GM12872 (cell line): ENCODE measurements around the gene SLFNL1.

ENCODE experiments used
- TF ChIP-seq, protein P1 (sequence below): IDR thresholded peaks from 3 replicates; pipeline ENCODE4 v1.5.1; 2011; ENCODE audit warnings: low read depth, mild to moderate bottlenecking, low read length, moderate library complexity; ENCODE audit not compliant: insufficient read depth

SLFNL1 gene

DNA sequence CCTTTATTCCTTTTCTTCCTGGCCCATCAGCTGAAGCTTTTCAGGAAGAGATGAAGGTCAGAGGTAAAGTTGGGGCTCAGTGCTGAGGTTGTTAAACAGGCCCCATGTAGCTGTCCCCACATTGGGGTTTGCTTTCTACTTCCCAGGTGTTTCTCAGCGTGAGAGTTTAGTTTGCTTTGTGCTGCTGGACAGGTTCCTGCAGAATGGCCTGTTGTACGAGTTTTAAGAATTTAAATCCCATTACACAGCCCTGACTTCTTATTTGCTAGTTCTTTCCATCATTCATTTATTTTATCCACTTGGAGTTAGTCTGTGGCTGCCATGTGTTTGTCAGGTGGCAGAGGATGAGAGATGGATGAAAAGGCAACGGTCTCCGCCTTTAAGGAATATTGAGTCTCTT is 22.9 kb downstream of the SLFNL1 start:
- TF ChIP-seq, protein P1, sequence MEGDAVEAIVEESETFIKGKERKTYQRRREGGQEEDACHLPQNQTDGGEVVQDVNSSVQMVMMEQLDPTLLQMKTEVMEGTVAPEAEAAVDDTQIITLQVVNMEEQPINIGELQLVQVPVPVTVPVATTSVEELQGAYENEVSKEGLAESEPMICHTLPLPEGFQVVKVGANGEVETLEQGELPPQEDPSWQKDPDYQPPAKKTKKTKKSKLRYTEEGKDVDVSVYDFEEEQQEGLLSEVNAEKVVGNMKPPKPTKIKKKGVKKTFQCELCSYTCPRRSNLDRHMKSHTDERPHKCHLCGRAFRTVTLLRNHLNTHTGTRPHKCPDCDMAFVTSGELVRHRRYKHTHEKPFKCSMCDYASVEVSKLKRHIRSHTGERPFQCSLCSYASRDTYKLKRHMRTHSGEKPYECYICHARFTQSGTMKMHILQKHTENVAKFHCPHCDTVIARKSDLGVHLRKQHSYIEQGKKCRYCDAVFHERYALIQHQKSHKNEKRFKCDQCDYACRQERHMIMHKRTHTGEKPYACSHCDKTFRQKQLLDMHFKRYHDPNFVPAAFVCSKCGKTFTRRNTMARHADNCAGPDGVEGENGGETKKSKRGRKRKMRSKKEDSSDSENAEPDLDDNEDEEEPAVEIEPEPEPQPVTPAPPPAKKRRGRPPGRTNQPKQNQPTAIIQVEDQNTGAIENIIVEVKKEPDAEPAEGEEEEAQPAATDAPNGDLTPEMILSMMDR = no peak

DNA sequence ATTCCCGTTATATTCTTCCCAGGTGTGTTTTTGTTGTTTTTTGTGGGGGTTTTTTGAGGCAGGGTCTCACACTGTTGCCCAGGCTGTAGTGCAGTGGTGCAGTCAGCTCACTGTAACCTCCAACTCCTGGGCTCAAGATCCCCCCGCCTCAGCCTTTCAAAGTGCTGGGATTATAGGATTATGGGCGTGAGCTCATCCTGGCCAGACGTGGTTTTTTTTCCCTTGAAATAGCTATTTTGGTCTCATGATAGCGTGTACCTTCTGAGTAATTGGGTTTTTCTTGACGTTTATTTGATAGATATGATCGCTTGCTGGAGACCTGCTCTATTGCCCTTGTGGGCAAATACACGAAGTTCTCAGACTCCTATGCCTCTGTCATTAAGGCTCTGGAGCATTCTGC is 24.4 kb downstream of the SLFNL1 start:
- TF ChIP-seq, protein P1 = no peak

DNA sequence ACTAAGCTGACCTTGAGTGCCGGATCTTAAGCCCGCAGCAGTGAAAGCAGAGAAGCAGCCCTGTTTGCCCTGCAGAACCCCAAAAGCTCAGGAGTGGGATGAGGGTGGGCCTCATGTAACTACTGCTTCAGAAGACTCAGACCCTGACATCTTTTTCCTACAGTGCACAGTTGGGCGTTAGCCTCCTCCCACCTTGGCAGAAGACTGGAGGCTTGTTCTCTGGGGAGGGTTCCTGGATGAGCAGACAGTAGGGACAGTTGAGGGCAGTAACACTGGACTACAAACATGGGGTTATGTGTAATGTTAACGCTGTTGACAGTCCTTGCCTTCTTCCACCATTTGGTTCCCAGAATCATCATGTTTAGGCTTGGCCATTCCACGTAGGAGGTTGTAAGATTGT is 32.5 kb downstream of the SLFNL1 start:
- TF ChIP-seq, protein P1 = no peak

DNA sequence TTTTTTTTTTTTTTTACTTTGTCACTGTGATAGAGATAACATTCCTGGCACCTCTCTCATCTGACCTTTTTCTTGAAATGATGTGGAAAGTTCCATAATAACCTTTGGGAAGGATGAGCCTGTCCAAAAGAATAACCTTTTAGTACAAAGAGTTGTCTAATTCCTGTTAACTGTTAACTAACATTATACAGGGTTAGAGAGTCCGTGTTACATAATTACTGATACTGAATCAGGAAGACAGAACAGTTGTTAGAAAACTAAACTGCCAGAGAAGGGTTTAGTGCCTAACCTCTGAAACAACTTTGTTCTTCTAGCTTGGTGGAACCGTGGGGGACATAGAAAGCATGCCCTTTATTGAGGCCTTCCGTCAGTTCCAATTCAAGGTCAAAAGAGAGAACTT is 33.2 kb downstream of the SLFNL1 start:
- TF ChIP-seq, protein P1 = no peak

DNA sequence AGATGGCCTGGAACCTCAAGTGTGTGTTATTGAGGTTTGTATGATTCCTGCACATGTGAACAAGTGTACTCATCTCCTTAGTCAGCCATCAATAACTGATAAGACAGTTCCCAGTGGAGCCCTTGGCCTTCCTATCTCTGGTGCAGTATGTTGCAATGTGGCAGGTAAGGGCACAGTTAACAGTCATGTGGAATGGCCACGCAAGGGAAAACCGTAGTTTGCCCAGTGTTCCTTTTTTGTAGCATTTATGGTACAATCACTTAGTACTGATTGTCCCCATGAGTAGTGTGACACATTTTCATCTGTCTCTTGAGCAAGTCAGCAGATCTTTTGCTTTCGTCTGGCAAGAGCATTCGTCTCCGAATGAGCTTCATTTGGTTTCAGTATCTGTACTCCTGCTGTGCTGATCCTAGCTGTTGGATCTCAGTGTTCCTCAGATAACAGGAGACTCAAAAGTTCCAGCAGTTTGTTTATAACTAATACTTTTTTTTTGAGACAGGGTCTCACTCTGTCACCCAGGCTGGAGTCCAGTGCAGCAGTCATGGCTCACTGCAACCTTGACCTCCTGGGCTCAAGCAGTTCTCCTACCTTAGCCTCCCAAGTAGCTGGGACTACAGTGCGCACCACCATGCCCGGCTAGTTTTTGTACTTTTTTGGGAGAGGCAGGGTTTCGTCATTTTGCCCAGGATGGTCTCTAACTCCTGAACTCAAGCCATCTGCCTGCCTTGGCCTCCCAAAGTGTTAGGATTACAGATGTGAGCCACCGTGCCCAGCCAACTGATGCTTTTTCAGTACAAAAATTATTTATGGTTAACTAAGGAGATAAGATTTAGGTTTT is 33.9 kb downstream of the SLFNL1 start:
- TF ChIP-seq, protein P1 = no peak

DNA sequence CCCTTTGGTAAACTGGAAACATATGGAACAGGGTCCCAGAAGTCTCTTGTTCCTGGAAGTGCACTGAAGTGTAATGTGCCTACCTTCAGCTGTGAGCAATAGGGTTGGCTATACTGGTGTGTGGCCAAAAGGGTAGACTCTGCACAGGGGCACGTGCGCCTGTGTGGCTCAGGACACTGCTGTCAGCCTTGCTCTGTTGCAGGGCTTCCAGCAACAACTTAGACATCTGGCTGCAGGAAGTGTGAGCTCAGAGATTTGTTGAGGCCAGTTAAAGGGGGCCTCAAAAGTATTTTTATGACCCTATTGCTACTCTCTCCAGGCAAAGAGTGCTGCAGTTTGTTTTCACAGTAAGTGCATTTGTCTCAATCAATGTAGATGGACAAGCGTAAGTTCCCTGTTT is 34.6 kb downstream of the SLFNL1 start:
- TF ChIP-seq, protein P1 = no peak

DNA sequence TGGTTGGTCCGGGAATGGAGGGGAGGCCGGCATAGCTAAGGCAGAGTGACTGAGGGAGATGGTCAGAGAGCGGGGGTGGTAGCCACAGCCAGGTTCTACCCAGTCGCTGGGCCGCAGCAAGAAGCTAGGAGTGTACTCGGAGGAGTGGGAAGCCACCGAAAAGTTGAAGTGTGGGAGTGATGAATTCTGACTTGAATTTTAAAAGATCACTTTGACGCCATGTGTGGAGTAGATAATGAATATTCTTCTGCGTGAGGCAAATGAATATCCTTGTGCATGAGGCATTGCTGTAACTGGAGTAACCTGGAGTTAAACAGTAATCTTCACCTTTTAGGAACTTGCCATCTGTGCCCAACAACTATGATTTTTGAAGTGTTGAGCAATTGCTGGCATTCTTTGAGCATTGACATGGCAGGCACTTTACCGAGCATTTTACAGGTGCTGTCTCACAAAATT is 35.2 kb downstream of the SLFNL1 start:
- TF ChIP-seq, protein P1 = no peak

DNA sequence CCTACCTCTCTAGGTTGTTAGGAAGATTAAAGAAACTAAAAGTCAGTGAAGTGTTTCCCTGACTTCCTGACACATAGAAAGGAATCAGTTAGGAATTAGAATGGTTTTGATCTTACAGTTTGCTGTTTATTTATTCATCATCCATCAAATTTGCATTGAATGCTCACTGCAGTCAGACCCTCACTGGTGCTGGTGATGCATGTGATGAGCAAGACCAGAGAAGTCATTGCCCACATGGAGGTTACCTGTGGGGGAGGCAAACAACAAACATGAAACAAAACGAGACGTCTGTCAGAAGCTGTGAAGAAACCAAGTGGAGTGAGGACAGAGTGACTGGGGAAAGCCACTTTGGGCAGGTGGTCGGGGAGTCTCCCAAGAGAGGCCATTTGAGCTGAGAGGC is 35.6 kb downstream of the SLFNL1 start:
- TF ChIP-seq, protein P1 = no peak
